ENCODE measurements around the gene DBNDD1. TPM values are rescaled to one million over a fixed set of nuclear protein-coding genes. Genes with fewer than 3 reads are reported as not detected.

Gene DBNDD1
- total RNA-seq, 1 experiment from 2014 or later: 60.2 TPM

- BruUV-seq (replicated peaks): no TSS peak
- no peak overlapping the region for H3K9ac ChIP-seq (ENCODE audit: low read length)
- H3K9me3 ChIP-seq (ENCODE audit: control insufficient read depth in 1 of 2, insufficient read depth in 1 of 2, low read depth in 1 of 2, low read length in 2 of 2): no peaks in the 10 kb centered on the region
- H2AFZ ChIP-seq (ENCODE audit: low read depth, low read length, poor library complexity, severe bottlenecking): no peak overlapping the region
- H3K27me3 ChIP-seq (ENCODE audit: insufficient read depth, low read length): no peaks in the 10 kb centered on the region
- H3K36me3 ChIP-seq (ENCODE audit: control insufficient read depth in 1 of 2, insufficient read depth in 2 of 2, low read length in 2 of 2): peaks cover 4% of the 10 kb centered on the region in 2 experiments; a peak in 2 of 4 replicates
- RAD21 ChIA-PET (ENCODE audit: low non-redundant PET in 1 of 2, low total read pairs in 2 of 2, uncharacterized antibody in 2 of 2, unreplicated experiment in 2 of 2): no interaction called here
- peaks cover 0 to 10% of the 10 kb centered on the region in 2 experiments; a peak in 1 of 4 replicates for H3K4me1 ChIP-seq (ENCODE audit: control insufficient read depth in 1 of 2, insufficient read depth in 2 of 2, low read length in 2 of 2)
- intact Hi-C loops (cut with micrococcal nuclease): no loop called here
- no peaks in the 10 kb centered on the region for H4K20me1 ChIP-seq (ENCODE audit: insufficient read depth)
- TF ChIP-seq CTCF (IDR thresholded peaks at IDR 0.05 in 2 of 3, conservative IDR thresholded peaks at IDR 0.05 in 1 of 3; ENCODE audit: borderline replicate concordance in 1 of 3, insufficient read depth in 1 of 3, low read depth in 2 of 3, low read length in 2 of 3) (no peak), ZFX (IDR thresholded peaks at IDR 0.05) (no peak), EGR1 (IDR thresholded peaks at IDR 0.05; ENCODE audit: low read depth) (no peak), CEBPB (IDR thresholded peaks at IDR 0.05; ENCODE audit: low read depth) (no peak), RAD21 (IDR thresholded peaks at IDR 0.05; ENCODE audit: low read depth) (no peak), POLR2A (IDR thresholded peaks at IDR 0.05; ENCODE audit: borderline replicate concordance, extremely low read depth, insufficient read depth, insufficient read length) (no peak), MAX (IDR thresholded peaks at IDR 0.05) (no peak), EZH2 (IDR thresholded peaks at IDR 0.05) (no peak)
- no peak overlapping the region for H3K27ac ChIP-seq (ENCODE audit: low read depth, low read length)
- DNase-seq (ENCODE audit: low read depth, low spot score) (no peak), ATAC-seq (no peak)
- POLR2A ChIA-PET: no interaction called here
- CTCF ChIA-PET: no interaction called here
- no peak overlapping the region for H3K4me2 ChIP-seq (ENCODE audit: low read length)
- H3K4me3 ChIP-seq (replicated peaks in 1 of 2; ENCODE audit: low read depth in 1 of 2, low read length in 2 of 2): no peak overlapping the region
- H3K79me2 ChIP-seq (ENCODE audit: insufficient read depth, low read length): no peaks in the 10 kb centered on the region
- H3K9me2 ChIP-seq (ENCODE audit: insufficient read depth): no peaks in the 10 kb centered on the region
Measured at GRCh38 chr16:90009172-90009899, 9.9 kb downstream of the DBNDD1 start.
